Fibroblast of skin of left biceps (primary cell): ENCODE results near the gene VAV1.
A peak's percentile ranks its signal among the peaks of the same experiment; 100 is the strongest.

ENCODE experiments used
- DNase-seq, 2 experiments: peaks; one replicate each; pipeline ENCODE4 v3.0.0-alpha.2; 2013; ENCODE audit warnings: low read depth in 2 of 2

Gene VAV1

GRCh38 chr19:6772028-6772865, at the start of gene VAV1:
TSS of gene VAV1 (plus strand) at chr19:6772708. CDS start at chr19:6772808, 100 bp downstream.
- DNase-seq: no peak

- DNase-seq: no peak
Measured at GRCh38 chr19:6723108-6723618, 49.3 kb upstream of the VAV1 start.

GRCh38 chr19:6723738-6724137, 48.8 kb upstream of the VAV1 start:
- DNase-seq: no peak

GRCh38 chr19:6724631-6725492, 47.6 kb upstream of the VAV1 start:
- DNase-seq: no peak

- no peak for DNase-seq
Measured at GRCh38 chr19:6725513-6726231, 46.8 kb upstream of the VAV1 start.

- DNase-seq: no peak
Measured at GRCh38 chr19:6728346-6728745, 44.2 kb upstream of the VAV1 start.

GRCh38 chr19:6729573-6730152, 42.8 kb upstream of the VAV1 start:
- DNase-seq: no peak

- DNase-seq: no peak
Measured at GRCh38 chr19:6730153-6730804, 42.2 kb upstream of the VAV1 start.

GRCh38 chr19:6730941-6731670, 41.4 kb upstream of the VAV1 start:
- DNase-seq: no peak

GRCh38 chr19:6731822-6732221, 40.7 kb upstream of the VAV1 start:
- no peak for DNase-seq

- no peak for DNase-seq
Measured at GRCh38 chr19:6732803-6733337, 39.6 kb upstream of the VAV1 start.

GRCh38 chr19:6733338-6734095, 39.0 kb upstream of the VAV1 start:
- no peak for DNase-seq

- no peak for DNase-seq
Measured at GRCh38 chr19:6734096-6734696, 38.3 kb upstream of the VAV1 start.

GRCh38 chr19:6735181-6735911, 37.2 kb upstream of the VAV1 start:
- no peak for DNase-seq

GRCh38 chr19:6736169-6736916, 36.2 kb upstream of the VAV1 start:
- DNase-seq: peak; percentile 47 to 62

- no peak for DNase-seq
Measured at GRCh38 chr19:6736917-6737283, 35.6 kb upstream of the VAV1 start.

GRCh38 chr19:6737284-6737872, 35.1 kb upstream of the VAV1 start, which contains the start of gene GPR108:
TSS of gene GPR108 (minus strand) at chr19:6737580. CDS start at chr19:6737576, 4 bp downstream.
- DNase-seq: peak; percentile 100
